WTC11 (cell line): ENCODE measurements around the gene IRF4. TPM values are rescaled to one million over a fixed set of nuclear protein-coding genes. Genes with fewer than 3 reads are reported as not detected.

Experiments
- AR ChIP-seq: fragments of 250-450 bp; sonication (Bioruptor Pico); IDR thresholded peaks from 2 replicates; pipeline ENCODE4 v1.9.0; 2021; ENCODE audit warnings: mild to moderate bottlenecking
- JUN ChIP-seq: sonication (generic); formaldehyde crosslinking; IDR thresholded peaks from 2 replicates; pipeline ENCODE4 v1.8.0; 2023; ENCODE audit warnings: mild to moderate bottlenecking, missing genetic modification reagents
- total RNA-seq: library from RNA; stranded (reverse); gene quantifications from 3 replicates; pipeline ENCODE4 v1.2.3, GENCODE V29; 2021

Gene IRF4
- total RNA-seq, 1 experiment from 2014 or later: 1.6 TPM

- TF ChIP-seq AR (CRISPR knock-in tag) (no peak), JUN (no peak)
These were observed 65.3 kb downstream of the IRF4 start (continued) for GRCh38 chr6:456887-457286.

Other genes with a start within 250 kb of the IRF4 start
- 37.2 to 41.4 TPM (median 38.5 TPM) in 3 replicates for gene DUSP22, start 99.3 kb upstream of the IRF4 start, total RNA-seq